GM23338 (cell line): ENCODE data around the gene SNRNP35. TPM values are rescaled to one million over a fixed set of nuclear protein-coding genes. Genes with fewer than 3 reads are reported as not detected.

Experiments
- ATAC-seq: fragments of 200-7000 bp; cut with Tn5 transposase; 3 replicates; pipeline ENCODE4 v1.9.1; 2020
- DNase-seq: peaks from one replicate; pipeline ENCODE4 v3.0.0-alpha.2; 2015; ENCODE audit warnings: low spot score
- H2AFZ ChIP-seq: fragments of 200-600 bp; sonication (generic); 2 replicates; pipeline ENCODE4 v1.8.0; 2016; ENCODE audit warnings: antibody characterized with exemption, mild to moderate bottlenecking, moderate library complexity
- H3F3A ChIP-seq: fragments of 200-600 bp; sonication (generic); replicated peaks from 2 replicates; pipeline ENCODE4 v1.8.0; 2017; ENCODE audit warnings: antibody characterized with exemption, mixed run types, low read depth
- H3K27ac ChIP-seq: fragments of 200-600 bp; sonication (generic); 2 replicates; pipeline ENCODE4 v1.6.1; 2016; ENCODE audit warnings: low read depth
- H3K27me3 ChIP-seq: fragments of 200-600 bp; sonication (generic); 2 replicates; pipeline ENCODE4 v1.8.0; 2016; ENCODE audit warnings: mild to moderate bottlenecking, mixed run types, moderate library complexity; ENCODE audit not compliant: insufficient read depth
- H3K36me3 ChIP-seq: fragments of 200-600 bp; sonication (generic); 2 replicates; pipeline ENCODE4 v1.8.0; 2016; ENCODE audit warnings: mild to moderate bottlenecking; ENCODE audit not compliant: insufficient read depth
- H3K4me1 ChIP-seq: fragments of 200-600 bp; sonication (generic); 2 replicates; pipeline ENCODE4 v1.8.0; 2016; ENCODE audit warnings: mild to moderate bottlenecking, moderate library complexity; ENCODE audit not compliant: insufficient read depth
- H3K4me2 ChIP-seq: fragments of 200-600 bp; sonication (generic); 2 replicates; pipeline ENCODE4 v1.7.1; 2017; ENCODE audit warnings: mixed run types
- H3K4me3 ChIP-seq: fragments of 200-600 bp; sonication (generic); 2 replicates; pipeline ENCODE4 v1.6.1; 2016; ENCODE audit warnings: mixed run types
- H3K79me2 ChIP-seq: fragments of 200-600 bp; sonication (generic); replicated peaks from 2 replicates; pipeline ENCODE4 v1.8.0; 2017; ENCODE audit warnings: mild to moderate bottlenecking; ENCODE audit not compliant: insufficient read depth
- H3K9me2 ChIP-seq: fragments of 200-600 bp; sonication (generic); 2 replicates; pipeline ENCODE4 v1.8.0; 2017; ENCODE audit not compliant: insufficient read depth
- H4K20me1 ChIP-seq: fragments of 200-600 bp; sonication (generic); replicated peaks from 2 replicates; pipeline ENCODE4 v1.8.0; 2017; ENCODE audit warnings: mild to moderate bottlenecking; ENCODE audit not compliant: insufficient read depth
- H3K27ac Mint-ChIP-seq: 2 replicates; pipeline ENCODE4 v1.8.0; 2020; ENCODE audit warnings: inconsistent platforms, mild to moderate bottlenecking, moderate library complexity, mixed read lengths
- H3K27me3 Mint-ChIP-seq: 3 replicates; pipeline ENCODE4 v1.8.0; 2022; ENCODE audit warnings: low read depth, mild to moderate bottlenecking, moderate library complexity, mixed read lengths, inconsistent platforms; ENCODE audit not compliant: insufficient read depth, poor library complexity
- H3K36me3 Mint-ChIP-seq: 3 replicates; pipeline ENCODE4 v1.8.0; 2021; ENCODE audit warnings: low read depth, mild to moderate bottlenecking, inconsistent platforms, moderate library complexity, mixed read lengths
- H3K4me1 Mint-ChIP-seq: 3 replicates; pipeline ENCODE4 v1.8.0; 2020; ENCODE audit warnings: mild to moderate bottlenecking, inconsistent platforms, mixed read lengths
- H3K4me3 Mint-ChIP-seq: 3 replicates; pipeline ENCODE4 v1.8.0; 2021; ENCODE audit warnings: moderate library complexity, mild to moderate bottlenecking, inconsistent platforms, mixed read lengths
- H3K9me3 Mint-ChIP-seq: 3 replicates; pipeline ENCODE4 v1.8.0; 2020; ENCODE audit warnings: moderate library complexity, mild to moderate bottlenecking, inconsistent platforms, mixed read lengths
- CREB1 ChIP-seq: fragments of 250-450 bp; sonication (Bioruptor Pico); IDR thresholded peaks from 2 replicates; pipeline ENCODE4 v1.5.0; 2020; ENCODE audit warnings: low read depth, mild to moderate bottlenecking, moderate library complexity
- CTCF ChIP-seq, 2 experiments: fragments of 200-600 bp in 1 of 2; sonication (generic) in 1 of 2; conservative IDR thresholded peaks; 2 replicates each; pipeline versions ENCODE4 v1.5.1 to v1.6.1; 2016 to 2017; ENCODE audit warnings: antibody characterized with exemption in 2 of 2, low read depth in 2 of 2, mild to moderate bottlenecking in 2 of 2, moderate library complexity in 1 of 2
- EZH2phosphoT487 ChIP-seq: fragments of 200-600 bp; sonication (generic); IDR thresholded peaks from one replicate; pipeline ENCODE4 v1.8.1; 2018; ENCODE audit warnings: antibody characterized with exemption; ENCODE audit not compliant: unreplicated experiment
- JUNB ChIP-seq: IDR thresholded peaks from one replicate; pipeline ENCODE4 v1.6.1; 2016; ENCODE audit warnings: antibody characterized with exemption; ENCODE audit not compliant: unreplicated experiment
- NANOG ChIP-seq: IDR thresholded peaks from 2 replicates; pipeline ENCODE4 v1.6.1; 2016; ENCODE audit warnings: antibody characterized with exemption, borderline replicate concordance
- POLR2AphosphoS5 ChIP-seq: IDR thresholded peaks from 2 replicates; pipeline ENCODE4 v1.6.1; 2016; ENCODE audit warnings: antibody characterized with exemption, low read depth
- ZNF114 ChIP-seq: fragments of 250-450 bp; sonication (Bioruptor Pico); IDR thresholded peaks from 2 replicates; pipeline ENCODE4 v1.5.0; 2020; ENCODE audit warnings: mild to moderate bottlenecking, moderate library complexity
- ZNF331 ChIP-seq: fragments of 250-450 bp; sonication (Bioruptor Pico); IDR thresholded peaks from 2 replicates; pipeline ENCODE4 v1.5.0; 2020; ENCODE audit warnings: low read depth, mild to moderate bottlenecking, moderate library complexity
- ZNF462 ChIP-seq: fragments of 250-450 bp; sonication (Bioruptor Pico); IDR thresholded peaks from 2 replicates; pipeline ENCODE4 v1.5.0; 2020; ENCODE audit warnings: mild to moderate bottlenecking, moderate library complexity
- polyA plus RNA-seq: library from polyadenylated mRNA; unstranded; fragments of >200 nt; fragmentation: Nextera tagmentation; extraction: Ambion mirVana; gene quantifications from 2 replicates; pipeline ENCODE4 v1.2.1, GENCODE V29; 2016
- total RNA-seq: library from RNA; depleted of rRNA; stranded (reverse); fragments of >200 nt; shearing (Covaris generic); gene quantifications from 2 replicates; pipeline ENCODE4 v1.2.3, GENCODE V29; 2014

Gene SNRNP35
- total and polyA plus RNA-seq, 2 experiments from 2014 or later: 8.4 to 38.4 TPM

- Histone ChIP-seq H3K9me2 (no peaks in the 10 kb centered on the region), H3K36me3 (no peaks in the 10 kb centered on the region), H3K27ac (no peak overlapping the region), H3F3A (0 out of 2 replicates have a peak, but pooled peaks cover 3% of the 10 kb centered on the region), H3K4me2 (no peak overlapping the region), H3K4me1 (peaks cover 11% of the 10 kb centered on the region), H3K27me3 (no peaks in the 10 kb centered on the region), H3K79me2 (no peaks in the 10 kb centered on the region), H3K4me3 (no peak overlapping the region), H4K20me1 (no peaks in the 10 kb centered on the region), H2AFZ (no peak overlapping the region)
- no peak for TF ChIP-seq JUNB
- TF ChIP-seq ZNF331: no peak
- TF ChIP-seq POLR2AphosphoS5: no peak
- no peak for TF ChIP-seq EZH2phosphoT487
- no peak for TF ChIP-seq CTCF (conservative IDR thresholded peaks at IDR 0.05; ENCODE audit: low read depth in 2 of 2)
- TF ChIP-seq ZNF462 (CRISPR knock-in tag): no peak
- no peak for TF ChIP-seq CREB1 (CRISPR knock-in tag)
- no peak for TF ChIP-seq NANOG
- no peak for TF ChIP-seq ZNF114
- Mint-ChIP-seq H3K9me3 (no peaks in the 10 kb centered on the region), H3K4me1 (peaks cover 8% of the 10 kb centered on the region; the same call in 2 of the 3 replicates), H3K36me3 (no peaks in the 10 kb centered on the region), H3K4me3 (no peak overlapping the region), H3K27ac (no peak overlapping the region), H3K27me3 (peaks cover 11% of the 10 kb centered on the region)
- ATAC-seq (no peak), DNase-seq (no peak)
Observed at GRCh38 chr12:123449249-123449733, 8.6 kb upstream of the SNRNP35 start.
